ENCODE results near the gene RMI1.
"Not testable (repeated sequence)": the region's sequence is repeated elsewhere in the genome, so short reads cannot be mapped to it uniquely, and the experiment has no call there.

The RMI1 gene

DNA sequence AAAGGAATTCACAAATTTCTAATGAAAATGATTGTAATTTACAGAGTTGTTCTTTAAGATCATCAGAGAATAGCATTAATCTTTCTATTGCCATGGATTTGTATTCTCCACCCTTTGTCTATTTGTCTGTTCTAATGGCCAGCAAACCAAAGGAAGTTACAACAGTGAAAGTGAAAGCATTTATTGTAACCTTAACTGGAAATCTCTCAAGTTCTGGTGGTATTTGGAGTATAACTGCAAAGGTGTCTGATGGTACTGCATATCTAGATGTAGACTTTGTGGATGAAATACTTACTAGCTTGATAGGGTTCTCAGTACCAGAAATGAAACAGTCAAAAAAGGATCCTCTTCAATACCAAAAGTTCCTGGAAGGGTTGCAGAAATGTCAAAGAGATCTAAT, 21.7 kb downstream of the RMI1 start:
- DNase-seq (ENCODE audit: low spot score) (no peak), FAIRE-seq (no peak)

GRCh38 chr9:84003246-84003645, 22.6 kb downstream of the RMI1 start:
- DNase-seq (ENCODE audit: low spot score), result no peak
- no peak for FAIRE-seq

DNA sequence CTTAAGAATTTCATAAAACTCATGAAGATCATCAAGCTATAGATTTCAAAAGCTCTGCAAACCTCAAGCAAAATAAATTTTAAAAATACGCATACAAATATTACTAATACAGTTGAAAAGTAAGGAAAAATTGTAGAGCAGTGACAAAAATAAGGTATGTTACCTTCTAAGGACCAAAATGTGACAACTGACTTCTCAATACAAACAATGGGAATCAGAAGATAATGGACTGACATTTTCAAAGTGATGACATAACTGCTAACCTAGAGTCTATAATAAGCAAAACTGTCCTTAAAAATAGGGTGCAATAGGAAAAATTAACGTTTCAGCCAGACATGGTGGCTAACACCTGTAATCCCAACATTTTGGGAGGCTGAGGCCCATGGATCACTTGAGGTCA, 27.1 kb downstream of the RMI1 start:
- DNase-seq (ENCODE audit: low spot score) (no peak), FAIRE-seq (no peak)

GRCh38 chr9:84024041-84024575, 43.5 kb downstream of the RMI1 start:
- DNase-seq (ENCODE audit: low spot score), result no peak
- FAIRE-seq, result no peak

DNA sequence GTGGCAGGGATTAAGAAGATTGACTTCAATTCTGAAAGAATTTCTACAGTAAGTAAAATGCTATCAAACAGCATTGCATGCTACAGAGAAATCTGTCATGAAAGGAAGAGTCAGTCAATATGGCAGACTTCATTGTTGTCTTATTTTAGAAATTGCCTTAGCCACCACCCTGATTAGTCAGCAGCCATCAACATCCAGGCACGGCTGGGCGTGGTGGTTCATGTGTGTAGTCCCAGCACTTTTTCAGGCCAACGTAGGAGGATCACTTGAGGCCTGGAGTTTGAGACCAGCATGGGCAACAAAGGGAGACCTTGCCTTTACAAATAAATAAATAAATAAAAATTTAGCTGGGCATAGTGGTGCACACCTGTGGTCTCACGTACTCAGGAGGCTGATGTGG, 46.6 kb downstream of the RMI1 start:
- FAIRE-seq (no peak), DNase-seq (ENCODE audit: low spot score) (no peak)

- no peak for FAIRE-seq
- no peak for DNase-seq (ENCODE audit: low spot score)
Measured at GRCh38 chr9:84031534-84031933, 50.9 kb downstream of the RMI1 start.

DNA sequence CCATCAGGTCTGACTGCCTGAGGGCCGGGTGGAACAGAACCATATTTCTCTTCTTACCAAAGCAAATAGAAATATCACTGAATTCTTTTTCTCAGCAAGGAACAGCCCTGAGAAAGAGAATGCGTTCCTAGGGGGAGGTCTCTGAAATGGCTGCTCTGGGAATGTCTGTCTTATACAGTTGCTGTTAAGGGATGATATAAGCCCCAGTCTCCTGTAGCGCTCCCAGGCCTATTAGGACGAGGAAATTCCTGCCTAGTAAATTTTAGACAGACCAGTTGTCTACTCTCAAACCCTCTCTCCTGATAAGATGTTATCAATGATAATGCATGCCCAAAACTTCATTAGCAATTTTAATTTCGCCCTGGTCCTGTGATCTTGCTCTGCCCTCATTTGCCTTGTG, 61.3 kb downstream of the RMI1 start:
- not testable (repeated sequence) for DNase-seq (ENCODE audit: low spot score); FAIRE-seq

DNA sequence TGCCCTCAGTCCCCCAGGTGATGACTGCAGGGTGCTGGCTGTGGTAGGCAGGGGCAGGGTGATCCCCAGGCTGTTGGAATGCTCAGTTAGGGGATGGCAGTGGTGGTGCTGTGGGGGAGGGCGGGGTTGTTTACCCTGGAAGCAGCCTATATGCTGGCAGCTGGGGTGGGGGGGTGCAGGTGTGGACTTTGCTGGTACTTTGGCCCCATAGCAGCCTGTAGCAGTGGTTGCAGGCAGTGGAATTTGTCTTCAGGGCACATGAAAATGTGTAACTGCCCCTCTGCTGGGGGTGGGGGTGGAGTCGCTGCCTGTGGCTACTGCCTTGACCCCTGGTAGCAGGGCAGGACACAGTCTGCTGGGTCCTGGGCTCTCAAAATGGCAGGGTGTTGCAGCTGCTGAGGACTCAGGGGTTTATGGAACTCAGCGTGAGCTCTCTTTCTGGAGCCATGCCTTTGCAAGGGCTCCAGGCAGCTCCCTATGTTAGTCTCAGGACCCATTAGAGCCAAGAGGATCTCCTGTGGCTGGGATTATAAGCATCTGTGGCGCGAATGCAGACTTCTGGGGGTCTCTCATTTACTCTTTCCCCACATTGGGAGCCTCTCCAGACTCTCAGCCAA, 65.0 kb downstream of the RMI1 start:
- no peak for FAIRE-seq
- no peak for DNase-seq (ENCODE audit: low spot score)

All from urothelium cell line (cell line).